ENCODE results near the gene TPRG1. TPM values are rescaled to one million over a fixed set of nuclear protein-coding genes. Genes with fewer than 3 reads are reported as not detected.

The TPRG1 gene
- total and polyA plus RNA-seq, 9 of the 15 experiments (the other 6 are each of a cell fraction or from before 2014, with no cell fraction given) = 0.01 TPM; not detected in 8

GRCh38 chr3:189202106-189202505, 30.3 kb downstream of the TPRG1 start:
- ChIA-PET POLR2A (interaction anchor here (0.6 kb wide), 1 partner anchor 105 kb away, joined by 3 read pairs; no protein-coding TSS in a partner anchor), CTCF (ENCODE audit: low intra/inter-chr PET ratio) (no interaction called here)
- intact Hi-C loops (cut with micrococcal nuclease) (no loop called here), in situ Hi-C loops (cut with MboI) (no loop called here)
- BruUV-seq (replicated peaks) = no TSS peak
- no peaks in the 10 kb centered on the region for H3K4me1 ChIP-seq (replicated peaks in 1 of 2; ENCODE audit: control insufficient read depth in 2 of 2, insufficient read depth in 2 of 2, low read length in 2 of 2)
- H3K36me3 ChIP-seq (ENCODE audit: control insufficient read depth, insufficient read depth, low read length) = no peaks in the 10 kb centered on the region
- FAIRE-seq (no peak), DNase-seq (ENCODE audit: extremely low read depth in 1 of 4, low spot score in 3 of 4) (no peak), ATAC-seq (no peak)
- H3K9ac ChIP-seq (ENCODE audit: insufficient read depth in 1 of 2, low read depth in 2 of 2, low read length in 2 of 2) = no peak overlapping the region
- no peak overlapping the region for H2AFZ ChIP-seq (ENCODE audit: low read depth, low read length)
- no peaks in the 10 kb centered on the region for H3K9me1 ChIP-seq (ENCODE audit: control insufficient read depth, insufficient read depth, low read length)
- no peak overlapping the region for H3K4me3 ChIP-seq
- no peak for TF ChIP-seq CBFA2T3 (IDR thresholded peaks at IDR 0.05)
- no peak for TF ChIP-seq DPF2 (IDR thresholded peaks at IDR 0.05)
- TF ChIP-seq E2F6 (IDR thresholded peaks at IDR 0.05; ENCODE audit: borderline replicate concordance in 1 of 2, extremely low read depth in 1 of 2, insufficient read depth in 1 of 2, insufficient read length in 1 of 2, low read depth in 1 of 2, low read length in 1 of 2, poor library complexity in 1 of 2, severe bottlenecking in 1 of 2) = no peak
- no peak for TF ChIP-seq SNRNP70 (optimal IDR thresholded peaks at IDR 0.05; ENCODE audit: low read depth, low read length)
- TF ChIP-seq CBFA2T2 (conservative IDR thresholded peaks at IDR 0.05) = no peak
- no peak for TF ChIP-seq CCAR2 (IDR thresholded peaks at IDR 0.05; ENCODE audit: low read depth, low read length)
- TF ChIP-seq ZNF444 (CRISPR knock-in tag; IDR thresholded peaks at IDR 0.05) = no peak
- no peak for TF ChIP-seq MAZ (CRISPR knock-in tag; conservative IDR thresholded peaks at IDR 0.05 in 1 of 2, IDR thresholded peaks at IDR 0.05 in 1 of 2)
- TF ChIP-seq CREM (IDR thresholded peaks at IDR 0.05; ENCODE audit: low read depth) = no peak
- TF ChIP-seq MTA2 (IDR thresholded peaks at IDR 0.05; ENCODE audit: low read depth) = no peak
- no peak for TF ChIP-seq PYGO2 (tag; IDR thresholded peaks at IDR 0.05)
- no peak for TF ChIP-seq CHD4 (IDR thresholded peaks at IDR 0.05; ENCODE audit: insufficient read depth, insufficient replicate concordance, low read depth, low read length, poor library complexity, severe bottlenecking)
- no peaks in the 10 kb centered on the region for H3K9me3 ChIP-seq (replicated peaks; ENCODE audit: control insufficient read depth, insufficient read depth, low read depth, low read length)
- no peaks in the 10 kb centered on the region for H3K27me3 ChIP-seq (ENCODE audit: control insufficient read depth in 2 of 2, insufficient read depth in 2 of 2, low read length in 2 of 2)
- WGBS (ENCODE audit: insufficient coverage, low coverage, missing lambda C conversion rate) = 0% methylated on average over 6 of the region's 6 CpGs
- no peak overlapping the region for H3K27ac ChIP-seq (ENCODE audit: extremely low read depth, low read depth, low read length)
- H4K20me1 ChIP-seq (replicated peaks; ENCODE audit: control insufficient read depth, insufficient read depth, low read length) = no peaks in the 10 kb centered on the region
- H3K79me2 ChIP-seq (ENCODE audit: control insufficient read depth, insufficient read depth, low read length) = no peaks in the 10 kb centered on the region
- no peak overlapping the region for H3K4me2 ChIP-seq (ENCODE audit: insufficient read depth, low read length)

Measured in K562 (cell line).